PC-9 (cell line): ENCODE measurements around the gene ZNF12.

Experiments used
- EZH2 ChIP-seq: fragments of 200-600 bp; sonication (generic); IDR thresholded peaks from 2 replicates; pipeline ENCODE4 v1.8.0; 2017; ENCODE audit warnings: antibody characterized with exemption, low read depth
- TF ChIP-seq, protein P1 (sequence below): fragments of 200-600 bp; sonication (generic); conservative IDR thresholded peaks from 2 replicates; pipeline ENCODE4 v1.6.1; 2017; ENCODE audit warnings: mixed run types, antibody characterized with exemption, mild to moderate bottlenecking, moderate library complexity

DNA sequence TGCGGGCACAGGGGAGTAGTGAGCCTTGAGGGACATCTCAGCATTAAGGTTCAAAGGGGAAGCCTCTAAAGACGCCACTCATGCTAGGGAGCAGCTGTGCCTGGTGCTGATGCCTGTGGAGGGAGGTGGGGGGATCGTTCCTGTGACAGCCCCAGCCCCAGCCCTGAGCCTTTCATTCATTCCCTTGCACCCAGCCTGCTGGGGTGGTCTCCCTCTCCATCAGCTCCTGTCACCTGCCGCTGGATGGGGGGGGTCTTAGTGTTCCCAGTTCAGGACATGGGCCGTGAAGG lies 58.0 kb downstream of the ZNF12 start:
- TF ChIP-seq, protein P1, sequence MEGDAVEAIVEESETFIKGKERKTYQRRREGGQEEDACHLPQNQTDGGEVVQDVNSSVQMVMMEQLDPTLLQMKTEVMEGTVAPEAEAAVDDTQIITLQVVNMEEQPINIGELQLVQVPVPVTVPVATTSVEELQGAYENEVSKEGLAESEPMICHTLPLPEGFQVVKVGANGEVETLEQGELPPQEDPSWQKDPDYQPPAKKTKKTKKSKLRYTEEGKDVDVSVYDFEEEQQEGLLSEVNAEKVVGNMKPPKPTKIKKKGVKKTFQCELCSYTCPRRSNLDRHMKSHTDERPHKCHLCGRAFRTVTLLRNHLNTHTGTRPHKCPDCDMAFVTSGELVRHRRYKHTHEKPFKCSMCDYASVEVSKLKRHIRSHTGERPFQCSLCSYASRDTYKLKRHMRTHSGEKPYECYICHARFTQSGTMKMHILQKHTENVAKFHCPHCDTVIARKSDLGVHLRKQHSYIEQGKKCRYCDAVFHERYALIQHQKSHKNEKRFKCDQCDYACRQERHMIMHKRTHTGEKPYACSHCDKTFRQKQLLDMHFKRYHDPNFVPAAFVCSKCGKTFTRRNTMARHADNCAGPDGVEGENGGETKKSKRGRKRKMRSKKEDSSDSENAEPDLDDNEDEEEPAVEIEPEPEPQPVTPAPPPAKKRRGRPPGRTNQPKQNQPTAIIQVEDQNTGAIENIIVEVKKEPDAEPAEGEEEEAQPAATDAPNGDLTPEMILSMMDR = no peak
- TF ChIP-seq EZH2 = no peak
